ENCODE data around the gene ELOVL2. TPM values are rescaled to one million over a fixed set of nuclear protein-coding genes. Genes with fewer than 3 reads are reported as not detected.
"Not testable (repeated sequence)": the region's sequence is repeated elsewhere in the genome, so short reads cannot be mapped to it uniquely, and the experiment has no call there.

Gene ELOVL2
- total RNA-seq (2014; rRNA removed; shearing (Covaris generic)) (0.32 and 0.76 TPM in 2 replicates), polyA plus RNA-seq (2016; fragmentation: Nextera tagmentation; extraction: Ambion mirVana) (0.29 and 0.42 TPM in 2 replicates)

DNA sequence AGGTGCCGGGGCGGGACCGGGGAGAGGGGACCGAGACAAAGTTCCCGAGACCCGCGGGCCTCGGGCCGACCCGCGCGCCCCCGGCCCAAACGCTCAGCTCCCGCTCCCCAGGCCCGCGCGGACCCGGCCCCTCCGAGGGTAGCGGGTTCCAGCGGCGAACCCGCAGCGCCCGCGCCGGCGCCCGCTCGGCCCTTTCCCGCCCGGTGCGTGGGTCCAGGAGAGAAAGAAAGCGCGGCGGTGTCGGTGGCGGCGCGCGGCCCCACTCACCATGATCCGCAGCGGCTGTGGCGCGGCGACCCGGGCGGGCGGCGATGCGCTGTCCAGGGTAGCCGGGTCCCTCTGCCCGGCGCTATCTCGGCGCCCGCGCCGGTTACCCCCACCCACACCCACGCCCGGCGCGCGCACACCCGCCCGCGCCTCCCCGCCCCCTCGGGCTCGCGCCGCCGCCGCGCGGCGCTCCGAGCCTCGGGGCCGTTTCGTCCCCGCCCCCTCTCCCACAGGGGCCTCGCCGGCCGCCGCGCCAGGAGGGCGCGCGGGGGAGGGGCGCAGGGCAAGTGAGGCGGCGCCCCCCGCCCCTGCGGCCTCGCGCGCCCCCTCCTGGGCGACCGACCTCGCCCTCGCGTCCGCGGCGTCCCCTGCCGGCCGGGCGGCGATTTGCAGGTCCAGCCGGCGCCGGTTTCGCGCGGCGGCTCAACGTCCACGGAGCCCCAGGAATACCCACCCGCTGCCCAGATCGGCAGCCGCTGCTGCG lies at the start of gene ELOVL2:
Gene ELOVL2 (minus strand): TSS at position 345 of the 751 bp plus-strand sequence. CDS start 75 bp downstream, at position 270.
- WGBS, 2 experiments (ENCODE audit: low coverage in 1 of 2, low lambda C conversion rate in 2 of 2, missing lambda C conversion rate in 2 of 2), result 11 to 13% methylated on average over 21 to 57 of the region's 124 CpGs
- peak within 1 kb of the TSS; percentile 49 for H3K4me2 ChIP-seq (ENCODE audit: unreplicated experiment)
- in situ Hi-C loops (cut with MboI), result no loop called here
- H3K4me3 ChIP-seq, result peak within 1 kb of the TSS; percentile 71
- no peaks in the 10 kb centered on the region for H3K4me1 ChIP-seq (ENCODE audit: insufficient read depth)
- H3K36me3 ChIP-seq (ENCODE audit: low read depth), result no peaks in the 10 kb centered on the region
- H3K9me2 ChIP-seq (ENCODE audit: insufficient read depth), result no peaks in the 10 kb centered on the region
- no peak within 1 kb of the TSS for H3K27ac ChIP-seq
- DNase-seq, result peak; percentile 74
- peaks cover 7% of the 10 kb centered on the region; the same call in 1 of the 2 replicates for H3F3A ChIP-seq (ENCODE audit: insufficient read depth)
- H4K20me1 ChIP-seq (ENCODE audit: insufficient read depth), result no peaks in the 10 kb centered on the region
- H3K9me3 ChIP-seq (ENCODE audit: low read depth), result no peaks in the 10 kb centered on the region
- H3K9ac ChIP-seq, result no peak within 1 kb of the TSS
- H2AFZ ChIP-seq, result peak within 1 kb of the TSS; percentile 63
- TF ChIP-seq EZH2phosphoT487 (IDR thresholded peaks at IDR 0.05; ENCODE audit: insufficient read depth, low read depth), result no peak
- no peak for TF ChIP-seq EZH2 (IDR thresholded peaks at IDR 0.05; ENCODE audit: insufficient read depth, poor library complexity, severe bottlenecking)
- H3K79me2 ChIP-seq (ENCODE audit: insufficient read depth), result no peaks in the 10 kb centered on the region
- H3K27me3 ChIP-seq (replicated peaks; ENCODE audit: insufficient read depth), result peaks cover 17% of the 10 kb centered on the region

DNA sequence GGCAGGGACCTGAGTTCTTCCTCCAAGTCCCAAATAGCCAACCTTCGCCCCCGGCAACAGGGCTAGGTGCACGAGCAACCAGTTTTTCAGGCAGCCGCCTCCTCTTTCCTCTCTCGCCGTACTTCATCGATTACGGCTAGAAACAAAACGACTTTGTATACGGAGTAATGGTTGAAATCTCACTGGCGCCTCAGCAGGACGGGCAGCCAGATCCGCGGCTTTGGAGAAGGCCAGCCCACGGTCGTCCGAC lies 49.2 kb upstream of the ELOVL2 start:
- H2AFZ ChIP-seq, result peak overlapping the region; percentile 94
- H3K4me3 ChIP-seq, result peak overlapping the region; percentile 82
- 0 to 1% methylated on average over 17 of the region's 17 CpGs for WGBS, 2 experiments (ENCODE audit: low coverage in 1 of 2, low lambda C conversion rate in 2 of 2, missing lambda C conversion rate in 2 of 2)
- no peaks in the 10 kb centered on the region for H3K9me2 ChIP-seq (ENCODE audit: insufficient read depth)
- no peak for TF ChIP-seq EZH2 (IDR thresholded peaks at IDR 0.05; ENCODE audit: insufficient read depth, poor library complexity, severe bottlenecking)
- no peak for TF ChIP-seq EZH2phosphoT487 (IDR thresholded peaks at IDR 0.05; ENCODE audit: insufficient read depth, low read depth)
- H3K79me2 ChIP-seq (ENCODE audit: insufficient read depth), result peaks cover 41% of the 10 kb centered on the region
- in situ Hi-C loops (cut with MboI), result no loop called here
- H3K9me3 ChIP-seq (ENCODE audit: low read depth), result no peaks in the 10 kb centered on the region
- H3K36me3 ChIP-seq (ENCODE audit: low read depth), result no peaks in the 10 kb centered on the region
- H3K27ac ChIP-seq, result peak overlapping the region; percentile 89
- H4K20me1 ChIP-seq (ENCODE audit: insufficient read depth), result no peaks in the 10 kb centered on the region
- peaks cover 17% of the 10 kb centered on the region; the same call in 1 of the 2 replicates for H3K4me1 ChIP-seq (ENCODE audit: insufficient read depth)
- peaks cover 21% of the 10 kb centered on the region for H3F3A ChIP-seq (ENCODE audit: insufficient read depth)
- H3K4me2 ChIP-seq (ENCODE audit: unreplicated experiment), result peak overlapping the region; percentile 94
- no peaks in the 10 kb centered on the region for H3K27me3 ChIP-seq (replicated peaks; ENCODE audit: insufficient read depth)
- no peak for DNase-seq
- H3K9ac ChIP-seq, result peak overlapping the region; percentile 94

DNA sequence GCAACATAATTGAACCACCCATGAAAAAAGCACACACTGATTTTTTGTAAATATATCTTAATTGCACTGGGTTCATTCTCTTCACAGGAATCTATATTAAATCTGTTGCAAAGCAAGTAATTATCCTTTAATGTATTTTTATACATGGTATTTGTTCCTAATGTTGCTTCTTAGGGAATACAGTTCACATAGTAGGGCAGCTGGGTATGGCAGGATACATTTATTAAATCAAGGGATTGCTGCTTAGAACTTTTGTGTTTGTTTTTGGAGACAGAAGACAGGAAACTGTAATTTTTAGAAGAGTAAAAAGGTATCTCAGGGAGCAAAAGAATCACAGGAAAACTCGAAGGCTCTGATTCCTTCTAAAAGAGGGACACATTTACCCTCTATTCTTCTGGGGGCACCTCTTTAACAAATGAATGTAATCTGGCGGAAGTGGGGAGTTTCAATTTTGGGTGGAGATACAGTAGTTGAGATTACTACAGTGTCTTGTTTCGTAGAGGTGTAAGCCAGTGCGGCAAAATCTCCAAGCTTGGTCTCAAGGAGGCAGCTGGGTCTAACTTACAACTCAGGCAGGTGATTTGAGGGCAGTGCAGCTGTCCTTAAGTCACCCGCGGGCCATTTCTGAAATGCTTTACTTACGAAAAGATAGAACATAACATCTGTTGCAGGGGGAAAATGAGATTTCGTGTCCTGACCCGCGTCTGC lies 48.7 kb upstream of the ELOVL2 start:
- in situ Hi-C loops (cut with MboI), result no loop called here
- 3% methylated on average over 10 of the region's 10 CpGs for WGBS, 2 experiments (ENCODE audit: low coverage in 1 of 2, low lambda C conversion rate in 2 of 2, missing lambda C conversion rate in 2 of 2)
- TF ChIP-seq EZH2 (IDR thresholded peaks at IDR 0.05; ENCODE audit: insufficient read depth, poor library complexity, severe bottlenecking) (no peak), EZH2phosphoT487 (IDR thresholded peaks at IDR 0.05; ENCODE audit: insufficient read depth, low read depth) (no peak)
- DNase-seq, result peak; percentile 62
- H3K9ac ChIP-seq, result peak overlapping the region; percentile 94
- H2AFZ ChIP-seq, result peak overlapping the region; percentile 94
- no peaks in the 10 kb centered on the region for H3K9me2 ChIP-seq (ENCODE audit: insufficient read depth)
- H3K4me3 ChIP-seq, result peak overlapping the region; percentile 82
- H3K9me3 ChIP-seq (ENCODE audit: low read depth), result no peaks in the 10 kb centered on the region
- peaks cover 17% of the 10 kb centered on the region; the same call in 1 of the 2 replicates for H3K4me1 ChIP-seq (ENCODE audit: insufficient read depth)
- peak overlapping the region; percentile 89 for H3K27ac ChIP-seq
- peaks cover 36% of the 10 kb centered on the region for H3K79me2 ChIP-seq (ENCODE audit: insufficient read depth)
- no peaks in the 10 kb centered on the region for H3K27me3 ChIP-seq (replicated peaks; ENCODE audit: insufficient read depth)
- H4K20me1 ChIP-seq (ENCODE audit: insufficient read depth), result no peaks in the 10 kb centered on the region
- no peaks in the 10 kb centered on the region for H3K36me3 ChIP-seq (ENCODE audit: low read depth)
- peaks cover 21% of the 10 kb centered on the region for H3F3A ChIP-seq (ENCODE audit: insufficient read depth)
- peak overlapping the region; percentile 94 for H3K4me2 ChIP-seq (ENCODE audit: unreplicated experiment)

- H3K27ac ChIP-seq; H3K9me2 ChIP-seq (ENCODE audit: insufficient read depth); H3K27me3 ChIP-seq (replicated peaks; ENCODE audit: insufficient read depth); H2AFZ ChIP-seq; H3K4me3 ChIP-seq; H3K36me3 ChIP-seq (ENCODE audit: low read depth); in situ Hi-C loops (cut with MboI); H3K4me2 ChIP-seq (ENCODE audit: unreplicated experiment); H3K9me3 ChIP-seq (ENCODE audit: low read depth); H3K9ac ChIP-seq; H4K20me1 ChIP-seq (ENCODE audit: insufficient read depth); DNase-seq: not testable (repeated sequence)
- peaks cover 25% of the 10 kb centered on the region for H3F3A ChIP-seq (ENCODE audit: insufficient read depth)
- H3K4me1 ChIP-seq (ENCODE audit: insufficient read depth), result peaks cover 20% of the 10 kb centered on the region
- 96 to 98% methylated on average over 5 of the region's 5 CpGs for WGBS, 2 experiments (ENCODE audit: low coverage in 1 of 2, low lambda C conversion rate in 2 of 2, missing lambda C conversion rate in 2 of 2)
- peaks cover 19% of the 10 kb centered on the region for H3K79me2 ChIP-seq (ENCODE audit: insufficient read depth)
Measured at GRCh38 chr6:11091141-11091540, 47.0 kb upstream of the ELOVL2 start.

Measured in GM23248 (cell line).